OCI-LY1 (cell line): ENCODE data around the gene TRUB2.

ENCODE experiments used
- H2AFZ ChIP-seq: fragments of 200-600 bp; sonication (generic), shearing (Covaris generic); 2 replicates; pipeline ENCODE4 v1.6.0; 2014; ENCODE audit warnings: antibody characterized with exemption, mild to moderate bottlenecking, low read length
- H3F3A ChIP-seq: fragments of 200-600 bp; sonication (generic), shearing (Covaris generic); 2 replicates; pipeline ENCODE4 v1.6.0; 2014; ENCODE audit warnings: mild to moderate bottlenecking, antibody characterized with exemption, low read length, moderate library complexity; ENCODE audit not compliant: insufficient read depth
- H3K27ac ChIP-seq: fragments of 200-600 bp; sonication (generic); 2 replicates; pipeline ENCODE4 v1.5.1; 2014; ENCODE audit warnings: low read length, mixed run types, mild to moderate bottlenecking, low read depth; ENCODE audit not compliant: poor library complexity, severe bottlenecking
- H3K27me3 ChIP-seq: fragments of 200-600 bp; sonication (generic); 2 replicates; pipeline ENCODE4 v1.6.0; 2014; ENCODE audit warnings: antibody characterized with exemption, mild to moderate bottlenecking, low read length, moderate library complexity; ENCODE audit not compliant: insufficient read depth
- H3K36me3 ChIP-seq: fragments of 200-600 bp; sonication (generic); 2 replicates; pipeline ENCODE4 v1.6.1; 2014; ENCODE audit warnings: mild to moderate bottlenecking, antibody characterized with exemption, low read length, moderate library complexity, mixed read lengths; ENCODE audit not compliant: insufficient read depth
- H3K4me1 ChIP-seq: fragments of 200-600 bp; sonication (generic); 2 replicates; pipeline ENCODE4 v1.5.1; 2014; ENCODE audit warnings: mild to moderate bottlenecking, low read length, moderate library complexity; ENCODE audit not compliant: insufficient read depth, severe bottlenecking
- H3K4me2 ChIP-seq: fragments of 200-600 bp; sonication (generic), shearing (Covaris generic); 2 replicates; pipeline ENCODE4 v1.6.1; 2014; ENCODE audit warnings: low read length
- H3K4me3 ChIP-seq: fragments of 200-600 bp; sonication (generic); 2 replicates; pipeline ENCODE4 v1.5.1; 2014; ENCODE audit warnings: low read length, low read depth, mild to moderate bottlenecking, mixed read lengths; ENCODE audit not compliant: poor library complexity, severe bottlenecking
- H3K79me2 ChIP-seq: fragments of 200-600 bp; shearing (Covaris generic); 2 replicates; pipeline ENCODE4 v1.6.1; 2016; ENCODE audit warnings: mixed run types, low read length, mixed read lengths; ENCODE audit not compliant: insufficient read depth
- H3K9ac ChIP-seq: fragments of 200-600 bp; sonication (generic), shearing (Covaris generic); 2 replicates; pipeline ENCODE4 v1.6.1; 2014; ENCODE audit warnings: mild to moderate bottlenecking, low read length, mixed read lengths
- H3K9me2 ChIP-seq: fragments of 200-600 bp; sonication (generic), shearing (Covaris generic); 2 replicates; pipeline ENCODE4 v1.6.1; 2014; ENCODE audit warnings: low read depth, mild to moderate bottlenecking, low read length, mixed read lengths
- H3K9me3 ChIP-seq: fragments of 200-600 bp; shearing (Covaris generic); 2 replicates; pipeline ENCODE4 v1.6.1; 2014; ENCODE audit warnings: low read length, mixed read lengths
- H4K20me1 ChIP-seq: fragments of 200-600 bp; sonication (generic), shearing (Covaris generic); 2 replicates; pipeline ENCODE4 v1.6.0; 2016; ENCODE audit warnings: mild to moderate bottlenecking, low read length; ENCODE audit not compliant: insufficient read depth
- EZH2 ChIP-seq: fragments of 200-600 bp; sonication (generic), shearing (Covaris generic); IDR thresholded peaks from 2 replicates; pipeline ENCODE4 v1.8.0; 2017; ENCODE audit warnings: borderline replicate concordance, mixed run types, mild to moderate bottlenecking, antibody characterized with exemption, low read length, moderate library complexity, mixed read lengths
- TF ChIP-seq, protein P1 (sequence below): fragments of 200-600 bp; sonication (generic), shearing (Covaris generic); IDR thresholded peaks from 2 replicates; pipeline ENCODE4 v1.5.1; 2017; ENCODE audit warnings: mild to moderate bottlenecking, antibody characterized with exemption, low read length, moderate library complexity, mixed read lengths

Gene TRUB2

GRCh38 chr9:128358861-128359260 lies 36.6 kb upstream of the TRUB2 start:
- H3K9me2 ChIP-seq = no peaks in the 10 kb centered on the region
- H2AFZ ChIP-seq = no peak overlapping the region
- no peaks in the 10 kb centered on the region for H3F3A ChIP-seq
- TF ChIP-seq EZH2 = no peak
- TF ChIP-seq, protein P1, sequence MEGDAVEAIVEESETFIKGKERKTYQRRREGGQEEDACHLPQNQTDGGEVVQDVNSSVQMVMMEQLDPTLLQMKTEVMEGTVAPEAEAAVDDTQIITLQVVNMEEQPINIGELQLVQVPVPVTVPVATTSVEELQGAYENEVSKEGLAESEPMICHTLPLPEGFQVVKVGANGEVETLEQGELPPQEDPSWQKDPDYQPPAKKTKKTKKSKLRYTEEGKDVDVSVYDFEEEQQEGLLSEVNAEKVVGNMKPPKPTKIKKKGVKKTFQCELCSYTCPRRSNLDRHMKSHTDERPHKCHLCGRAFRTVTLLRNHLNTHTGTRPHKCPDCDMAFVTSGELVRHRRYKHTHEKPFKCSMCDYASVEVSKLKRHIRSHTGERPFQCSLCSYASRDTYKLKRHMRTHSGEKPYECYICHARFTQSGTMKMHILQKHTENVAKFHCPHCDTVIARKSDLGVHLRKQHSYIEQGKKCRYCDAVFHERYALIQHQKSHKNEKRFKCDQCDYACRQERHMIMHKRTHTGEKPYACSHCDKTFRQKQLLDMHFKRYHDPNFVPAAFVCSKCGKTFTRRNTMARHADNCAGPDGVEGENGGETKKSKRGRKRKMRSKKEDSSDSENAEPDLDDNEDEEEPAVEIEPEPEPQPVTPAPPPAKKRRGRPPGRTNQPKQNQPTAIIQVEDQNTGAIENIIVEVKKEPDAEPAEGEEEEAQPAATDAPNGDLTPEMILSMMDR = no peak
- no peak overlapping the region for H3K9ac ChIP-seq
- H3K9me3 ChIP-seq = no peaks in the 10 kb centered on the region
- H3K4me1 ChIP-seq = peaks cover 11% of the 10 kb centered on the region
- no peak overlapping the region for H3K4me3 ChIP-seq
- H3K27me3 ChIP-seq = no peaks in the 10 kb centered on the region
- no peaks in the 10 kb centered on the region for H3K36me3 ChIP-seq
- no peak overlapping the region for H3K4me2 ChIP-seq
- no peak overlapping the region for H3K27ac ChIP-seq
- H4K20me1 ChIP-seq = no peaks in the 10 kb centered on the region
- H3K79me2 ChIP-seq = no peaks in the 10 kb centered on the region

- Histone ChIP-seq H3K4me2 (no peak overlapping the region), H3F3A (no peaks in the 10 kb centered on the region), H4K20me1 (no peaks in the 10 kb centered on the region), H3K4me3 (no peak overlapping the region), H3K36me3 (no peaks in the 10 kb centered on the region), H3K9me3 (no peaks in the 10 kb centered on the region), H3K9ac (no peak overlapping the region), H3K27me3 (no peaks in the 10 kb centered on the region), H3K4me1 (peaks cover 11% of the 10 kb centered on the region), H3K79me2 (no peaks in the 10 kb centered on the region), H3K9me2 (no peaks in the 10 kb centered on the region), H3K27ac (no peak overlapping the region), H2AFZ (no peak overlapping the region)
- TF ChIP-seq, protein P1 = no peak
- TF ChIP-seq EZH2 = no peak
Measured at GRCh38 chr9:128358090-128358489, 35.8 kb upstream of the TRUB2 start.

DNA sequence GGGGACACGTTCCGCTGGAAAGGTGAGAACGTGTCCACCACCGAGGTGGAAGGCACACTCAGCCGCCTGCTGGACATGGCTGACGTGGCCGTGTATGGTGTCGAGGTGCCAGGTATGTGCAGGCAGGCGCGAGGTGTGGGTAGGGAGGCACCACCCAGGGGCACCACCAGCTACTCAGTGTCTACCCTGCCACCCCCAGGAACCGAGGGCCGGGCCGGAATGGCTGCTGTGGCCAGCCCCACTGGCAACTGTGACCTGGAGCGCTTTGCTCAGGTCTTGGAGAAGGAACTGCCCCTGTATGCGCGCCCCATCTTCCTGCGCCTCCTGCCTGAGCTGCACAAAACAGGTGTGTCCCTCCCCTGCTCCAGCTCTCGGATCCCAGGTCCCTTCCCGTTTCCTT lies 33.2 kb upstream of the TRUB2 start:
- no peaks in the 10 kb centered on the region for H3K27me3 ChIP-seq
- H3F3A ChIP-seq = no peaks in the 10 kb centered on the region
- no peaks in the 10 kb centered on the region for H3K9me2 ChIP-seq
- no peaks in the 10 kb centered on the region for H3K9me3 ChIP-seq
- H3K79me2 ChIP-seq = no peaks in the 10 kb centered on the region
- H2AFZ ChIP-seq = no peak overlapping the region
- no peak overlapping the region for H3K4me3 ChIP-seq
- no peak for TF ChIP-seq EZH2
- TF ChIP-seq, protein P1 = no peak
- no peaks in the 10 kb centered on the region for H3K4me1 ChIP-seq
- H3K4me2 ChIP-seq = no peak overlapping the region
- H4K20me1 ChIP-seq = no peaks in the 10 kb centered on the region
- no peak overlapping the region for H3K9ac ChIP-seq
- no peak overlapping the region for H3K27ac ChIP-seq
- peaks cover 4% of the 10 kb centered on the region; the same call in 1 of the 2 replicates for H3K36me3 ChIP-seq
